ENCODE results near the gene RARA.

Gene RARA

DNA sequence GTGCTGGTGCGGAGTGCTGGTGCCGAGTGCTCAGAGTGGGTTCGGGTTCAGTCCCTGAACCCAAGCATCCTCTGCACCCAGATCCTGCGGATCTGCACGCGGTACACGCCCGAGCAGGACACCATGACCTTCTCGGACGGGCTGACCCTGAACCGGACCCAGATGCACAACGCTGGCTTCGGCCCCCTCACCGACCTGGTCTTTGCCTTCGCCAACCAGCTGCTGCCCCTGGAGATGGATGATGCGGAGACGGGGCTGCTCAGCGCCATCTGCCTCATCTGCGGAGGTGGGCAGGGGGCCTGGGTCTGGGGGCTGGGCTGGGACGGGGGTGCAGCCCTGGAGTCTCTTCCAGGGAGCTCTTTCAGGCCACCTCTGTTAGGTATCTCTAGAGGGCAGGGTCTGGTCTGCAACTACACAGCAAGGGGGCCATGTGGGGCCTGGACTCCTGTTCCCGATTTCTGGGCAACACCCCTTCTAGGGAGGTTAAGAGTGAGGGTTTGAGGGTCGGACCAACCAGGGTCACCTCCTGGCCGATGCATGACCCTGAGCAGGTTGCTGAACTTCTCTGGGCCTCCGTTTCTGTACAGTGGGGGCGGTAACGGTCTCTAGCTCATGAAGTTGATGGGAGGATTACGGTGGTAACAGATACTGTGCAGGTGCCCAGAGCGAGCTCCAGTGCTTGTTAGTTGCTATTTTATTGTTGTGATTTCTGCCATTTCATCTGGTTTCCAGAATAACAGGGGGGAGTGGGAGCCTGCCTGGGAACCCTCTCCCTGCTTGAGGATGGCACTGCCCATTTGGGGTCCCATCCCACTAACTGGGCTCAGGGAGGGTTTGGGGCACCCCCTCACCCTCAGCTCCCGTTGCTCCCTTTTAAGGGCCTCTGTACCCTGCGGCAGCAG, 45.5 kb downstream of the RARA start:
- peaks cover 26% of the 10 kb centered on the region for H3K4me1 ChIP-seq (ENCODE audit: control insufficient read depth, insufficient read depth, low read length, poor library complexity, severe bottlenecking)
- 91 to 94% methylated on average over 25 to 29 of the region's 30 CpGs for WGBS, 2 experiments (ENCODE audit: insufficient coverage in 2 of 2)
- H3K9me3 ChIP-seq (ENCODE audit: control insufficient read depth, low read length), result no peaks in the 10 kb centered on the region
- H3K36me3 ChIP-seq (ENCODE audit: control insufficient read depth, insufficient read depth, low read length), result peaks cover 52% of the 10 kb centered on the region
- no peak overlapping the region for H3K4me3 ChIP-seq (ENCODE audit: extremely low read depth, insufficient read depth, low read length, poor library complexity, severe bottlenecking)
- H3K27ac ChIP-seq (ENCODE audit: low read depth, low read length, severe bottlenecking), result peak overlapping the region; percentile 16

DNA sequence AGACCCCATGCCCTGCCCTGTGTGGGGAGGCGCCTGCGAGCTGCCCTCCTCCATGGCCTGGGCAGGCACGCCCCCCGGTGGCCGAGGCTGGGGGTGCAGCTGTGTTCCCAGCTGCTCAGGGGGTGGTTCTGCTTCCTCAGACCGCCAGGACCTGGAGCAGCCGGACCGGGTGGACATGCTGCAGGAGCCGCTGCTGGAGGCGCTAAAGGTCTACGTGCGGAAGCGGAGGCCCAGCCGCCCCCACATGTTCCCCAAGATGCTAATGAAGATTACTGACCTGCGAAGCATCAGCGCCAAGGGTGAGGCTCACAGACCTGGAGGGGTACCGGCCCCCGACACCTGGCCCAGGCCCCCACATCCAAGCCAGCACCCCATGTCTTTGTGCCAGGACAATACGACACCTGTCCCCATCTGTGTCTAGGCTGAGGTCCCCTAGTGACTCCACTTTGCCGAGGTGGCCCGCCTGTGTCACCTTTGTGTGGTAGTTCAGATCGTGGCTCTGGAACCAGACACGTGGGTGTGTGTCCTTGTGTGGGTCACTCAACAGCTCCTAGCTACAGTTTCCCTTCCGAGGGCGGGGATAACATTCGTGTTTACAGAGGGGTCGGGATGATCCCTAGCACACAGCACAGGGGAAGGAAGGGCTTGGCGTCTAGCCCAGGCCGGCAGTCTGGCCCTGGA, 46.3 kb downstream of the RARA start:
- H3K9me3 ChIP-seq (ENCODE audit: control insufficient read depth, low read length), result no peaks in the 10 kb centered on the region
- H3K27ac ChIP-seq (ENCODE audit: low read depth, low read length, severe bottlenecking), result no peak overlapping the region
- H3K4me1 ChIP-seq (ENCODE audit: control insufficient read depth, insufficient read depth, low read length, poor library complexity, severe bottlenecking), result peaks cover 18% of the 10 kb centered on the region
- peaks cover 46% of the 10 kb centered on the region for H3K36me3 ChIP-seq (ENCODE audit: control insufficient read depth, insufficient read depth, low read length)
- no peak overlapping the region for H3K4me3 ChIP-seq (ENCODE audit: extremely low read depth, insufficient read depth, low read length, poor library complexity, severe bottlenecking)
- 62 to 69% methylated on average over 27 to 28 of the region's 29 CpGs for WGBS, 2 experiments (ENCODE audit: insufficient coverage in 2 of 2)

DNA sequence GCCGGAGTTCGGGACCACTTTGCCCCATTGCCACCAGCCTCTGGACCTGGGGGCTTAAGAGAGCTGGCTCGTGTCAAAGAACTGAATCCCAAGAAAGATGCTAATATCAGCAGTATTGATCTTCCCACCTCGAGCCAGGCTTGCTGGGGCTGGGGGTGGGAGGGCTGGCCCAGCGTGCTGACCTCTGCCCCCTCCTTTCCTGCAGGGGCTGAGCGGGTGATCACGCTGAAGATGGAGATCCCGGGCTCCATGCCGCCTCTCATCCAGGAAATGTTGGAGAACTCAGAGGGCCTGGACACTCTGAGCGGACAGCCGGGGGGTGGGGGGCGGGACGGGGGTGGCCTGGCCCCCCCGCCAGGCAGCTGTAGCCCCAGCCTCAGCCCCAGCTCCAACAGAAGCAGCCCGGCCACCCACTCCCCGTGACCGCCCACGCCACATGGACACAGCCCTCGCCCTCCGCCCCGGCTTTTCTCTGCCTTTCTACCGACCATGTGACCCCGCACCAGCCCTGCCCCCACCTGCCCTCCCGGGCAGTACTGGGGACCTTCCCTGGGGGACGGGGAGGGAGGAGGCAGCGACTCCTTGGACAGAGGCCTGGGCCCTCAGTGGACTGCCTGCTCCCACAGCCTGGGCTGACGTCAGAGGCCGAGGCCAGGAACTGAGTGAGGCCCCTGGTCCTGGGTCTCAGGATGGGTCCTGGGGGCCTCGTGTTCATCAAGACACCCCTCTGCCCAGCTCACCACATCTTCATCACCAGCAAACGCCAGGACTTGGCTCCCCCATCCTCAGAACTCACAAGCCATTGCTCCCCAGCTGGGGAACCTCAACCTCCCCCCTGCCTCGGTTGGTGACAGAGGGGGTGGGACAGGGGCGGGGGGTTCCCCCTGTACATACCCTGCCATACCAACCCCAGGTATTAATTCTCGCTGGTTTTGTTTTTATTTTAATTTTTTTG, 47.1 kb downstream of the RARA start:
- Histone ChIP-seq H3K36me3 (ENCODE audit: control insufficient read depth, insufficient read depth, low read length) (peaks cover 46% of the 10 kb centered on the region), H3K9me3 (ENCODE audit: control insufficient read depth, low read length) (no peaks in the 10 kb centered on the region), H3K27ac (ENCODE audit: low read depth, low read length, severe bottlenecking) (no peak overlapping the region), H3K4me1 (ENCODE audit: control insufficient read depth, insufficient read depth, low read length, poor library complexity, severe bottlenecking) (peaks cover 12% of the 10 kb centered on the region), H3K4me3 (ENCODE audit: extremely low read depth, insufficient read depth, low read length, poor library complexity, severe bottlenecking) (no peak overlapping the region)
- WGBS, 2 experiments (ENCODE audit: insufficient coverage in 2 of 2), result 89 to 94% methylated on average over 17 to 24 of the region's 33 CpGs

DNA sequence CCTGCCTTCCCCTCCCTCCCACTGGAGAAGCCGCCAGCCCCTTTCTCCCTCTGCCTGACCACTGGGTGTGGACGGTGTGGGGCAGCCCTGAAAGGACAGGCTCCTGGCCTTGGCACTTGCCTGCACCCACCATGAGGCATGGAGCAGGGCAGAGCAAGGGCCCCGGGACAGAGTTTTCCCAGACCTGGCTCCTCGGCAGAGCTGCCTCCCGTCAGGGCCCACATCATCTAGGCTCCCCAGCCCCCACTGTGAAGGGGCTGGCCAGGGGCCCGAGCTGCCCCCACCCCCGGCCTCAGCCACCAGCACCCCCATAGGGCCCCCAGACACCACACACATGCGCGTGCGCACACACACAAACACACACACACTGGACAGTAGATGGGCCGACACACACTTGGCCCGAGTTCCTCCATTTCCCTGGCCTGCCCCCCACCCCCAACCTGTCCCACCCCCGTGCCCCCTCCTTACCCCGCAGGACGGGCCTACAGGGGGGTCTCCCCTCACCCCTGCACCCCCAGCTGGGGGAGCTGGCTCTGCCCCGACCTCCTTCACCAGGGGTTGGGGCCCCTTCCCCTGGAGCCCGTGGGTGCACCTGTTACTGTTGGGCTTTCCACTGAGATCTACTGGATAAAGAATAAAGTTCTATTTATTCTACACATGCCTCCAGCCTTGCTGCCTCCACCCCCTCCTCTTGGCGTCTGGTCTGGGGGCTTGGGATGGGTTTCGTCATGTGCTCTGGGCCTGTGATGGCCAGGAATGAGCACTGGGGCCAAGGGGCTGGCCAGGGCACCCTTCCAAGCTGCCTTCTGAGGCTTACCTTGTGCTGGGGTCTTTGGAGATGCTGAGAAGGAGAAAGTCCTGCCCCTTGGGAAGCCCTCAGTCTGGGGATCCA, 48.3 kb downstream of the RARA start:
- no peak overlapping the region for H3K4me3 ChIP-seq (ENCODE audit: extremely low read depth, insufficient read depth, low read length, poor library complexity, severe bottlenecking)
- H3K9me3 ChIP-seq (ENCODE audit: control insufficient read depth, low read length), result no peaks in the 10 kb centered on the region
- H3K27ac ChIP-seq (ENCODE audit: low read depth, low read length, severe bottlenecking), result no peak overlapping the region
- WGBS, 2 experiments (ENCODE audit: insufficient coverage in 2 of 2), result 90 to 93% methylated on average over 4 to 5 of the region's 19 CpGs
- H3K4me1 ChIP-seq (ENCODE audit: control insufficient read depth, insufficient read depth, low read length, poor library complexity, severe bottlenecking), result peaks cover under 1% of the 10 kb centered on the region
- peaks cover 39% of the 10 kb centered on the region for H3K36me3 ChIP-seq (ENCODE audit: control insufficient read depth, insufficient read depth, low read length)

DNA sequence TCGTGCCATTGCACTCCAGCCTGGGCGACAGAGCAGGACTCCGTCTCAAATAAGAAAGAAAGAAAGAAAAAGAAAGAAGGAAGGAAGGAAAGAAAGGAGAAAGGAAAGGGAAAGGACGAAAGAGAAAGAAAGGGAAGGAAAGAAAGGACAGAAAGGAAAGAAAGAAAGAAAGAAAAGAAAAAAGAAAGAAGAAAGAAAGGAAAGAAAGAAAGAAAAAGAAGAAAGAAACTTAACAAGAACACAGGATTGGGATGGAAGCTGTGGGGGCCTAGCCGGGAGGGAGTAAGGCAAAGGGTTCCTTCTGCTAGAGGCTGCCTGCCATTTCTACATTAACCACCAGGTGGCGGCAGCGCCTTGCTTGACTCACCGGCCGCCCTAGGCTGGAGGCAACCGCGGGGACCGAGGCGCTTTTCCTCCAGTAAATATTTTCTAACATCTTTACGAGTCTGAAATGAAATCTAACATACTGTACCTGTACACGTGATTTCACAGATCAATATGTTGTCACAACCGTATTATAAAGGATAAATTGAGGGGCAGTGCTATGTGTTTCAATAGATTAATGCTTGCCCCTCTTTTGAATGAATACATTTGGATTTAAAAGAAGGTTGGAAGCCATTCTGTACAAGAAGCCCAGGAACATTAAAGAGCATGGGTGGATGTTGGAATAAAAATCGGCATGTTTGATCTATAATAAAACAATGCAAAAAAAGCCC, 49.5 kb downstream of the RARA start:
- H3K4me3 ChIP-seq (ENCODE audit: extremely low read depth, insufficient read depth, low read length, poor library complexity, severe bottlenecking), result no peak overlapping the region
- 37 to 51% methylated on average over 6 to 8 of the region's 17 CpGs for WGBS, 2 experiments (ENCODE audit: insufficient coverage in 2 of 2)
- H3K27ac ChIP-seq (ENCODE audit: low read depth, low read length, severe bottlenecking), result no peak overlapping the region
- no peaks in the 10 kb centered on the region for H3K9me3 ChIP-seq (ENCODE audit: control insufficient read depth, low read length)
- peaks cover 27% of the 10 kb centered on the region for H3K36me3 ChIP-seq (ENCODE audit: control insufficient read depth, insufficient read depth, low read length)
- H3K4me1 ChIP-seq (ENCODE audit: control insufficient read depth, insufficient read depth, low read length, poor library complexity, severe bottlenecking), result no peaks in the 10 kb centered on the region

DNA sequence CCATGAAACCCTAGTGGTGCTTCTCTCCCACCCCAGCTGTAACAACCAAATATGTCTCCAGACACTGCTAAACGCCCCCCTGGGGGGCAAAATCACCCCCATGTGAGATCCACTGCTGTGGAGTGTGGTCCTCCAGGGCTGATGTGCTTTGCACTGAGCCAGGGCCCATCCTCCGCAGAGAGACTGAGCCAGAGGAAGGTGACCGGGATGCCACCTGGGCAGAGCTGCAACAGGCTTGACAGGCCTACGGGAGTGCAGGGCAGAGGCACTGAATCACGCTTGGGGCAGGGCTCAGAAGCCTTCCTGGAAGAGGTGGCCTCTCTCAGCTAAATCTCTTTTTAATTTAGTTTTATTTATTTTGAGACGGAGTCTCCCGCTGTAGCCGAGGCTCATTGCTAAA, 51.1 kb downstream of the RARA start:
- H3K4me3 ChIP-seq (ENCODE audit: extremely low read depth, insufficient read depth, low read length, poor library complexity, severe bottlenecking), result no peak overlapping the region
- no peaks in the 10 kb centered on the region for H3K4me1 ChIP-seq (ENCODE audit: control insufficient read depth, insufficient read depth, low read length, poor library complexity, severe bottlenecking)
- H3K9me3 ChIP-seq (ENCODE audit: control insufficient read depth, low read length), result no peaks in the 10 kb centered on the region
- H3K36me3 ChIP-seq (ENCODE audit: control insufficient read depth, insufficient read depth, low read length), result peaks cover 13% of the 10 kb centered on the region
- WGBS, 2 experiments (ENCODE audit: insufficient coverage in 2 of 2), result 77 to 84% methylated on average over 5 of the region's 8 CpGs
- no peak overlapping the region for H3K27ac ChIP-seq (ENCODE audit: low read depth, low read length, severe bottlenecking)

DNA sequence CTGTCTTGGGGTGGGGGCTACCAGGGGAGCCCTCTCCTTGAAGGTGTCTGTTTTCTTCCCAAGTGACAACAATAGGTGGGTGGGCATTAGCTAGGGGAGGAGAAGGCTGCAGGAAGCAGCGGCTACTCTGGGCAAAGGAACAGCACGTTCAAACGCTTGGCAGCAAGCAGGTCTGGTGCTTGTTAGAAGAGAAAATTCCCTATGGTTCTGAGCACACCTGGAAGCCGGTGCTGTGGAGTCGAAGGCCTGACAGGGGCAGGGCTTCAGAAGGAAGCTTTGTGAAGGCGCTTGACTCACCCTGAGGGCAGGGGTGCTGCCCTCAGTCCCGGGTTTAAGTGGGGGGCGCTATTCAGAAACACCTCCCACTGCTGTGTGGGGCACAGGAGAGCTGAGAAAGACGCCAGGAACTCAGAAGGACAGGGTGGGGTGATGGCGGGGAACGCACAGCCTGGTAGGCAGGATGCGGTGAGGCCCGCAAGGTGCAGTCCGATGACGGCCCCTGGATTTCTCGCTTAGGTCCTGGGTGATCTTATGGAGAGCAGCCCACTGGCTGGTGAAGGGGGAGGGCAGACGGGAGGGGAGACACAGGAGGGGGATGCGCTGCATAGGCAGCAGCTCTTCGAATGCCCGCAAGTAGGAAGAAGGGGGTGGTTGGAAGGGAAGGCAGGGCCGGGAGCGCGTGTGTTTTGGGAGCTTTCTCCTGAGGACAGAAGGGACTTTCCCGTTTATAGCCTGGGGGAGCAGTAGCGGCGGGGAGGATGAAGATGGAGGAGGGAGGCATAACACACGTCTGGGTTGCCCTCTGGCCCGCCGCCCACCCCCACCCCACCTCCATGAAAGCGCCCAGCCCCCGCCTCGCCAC, 52.3 kb downstream of the RARA start:
- no peaks in the 10 kb centered on the region for H3K9me3 ChIP-seq (ENCODE audit: control insufficient read depth, low read length)
- 64 to 66% methylated on average over 19 to 24 of the region's 32 CpGs for WGBS, 2 experiments (ENCODE audit: insufficient coverage in 2 of 2)
- no peaks in the 10 kb centered on the region for H3K4me1 ChIP-seq (ENCODE audit: control insufficient read depth, insufficient read depth, low read length, poor library complexity, severe bottlenecking)
- H3K4me3 ChIP-seq (ENCODE audit: extremely low read depth, insufficient read depth, low read length, poor library complexity, severe bottlenecking), result no peak overlapping the region
- H3K36me3 ChIP-seq (ENCODE audit: control insufficient read depth, insufficient read depth, low read length), result peaks cover 2% of the 10 kb centered on the region
- no peak overlapping the region for H3K27ac ChIP-seq (ENCODE audit: low read depth, low read length, severe bottlenecking)

DNA sequence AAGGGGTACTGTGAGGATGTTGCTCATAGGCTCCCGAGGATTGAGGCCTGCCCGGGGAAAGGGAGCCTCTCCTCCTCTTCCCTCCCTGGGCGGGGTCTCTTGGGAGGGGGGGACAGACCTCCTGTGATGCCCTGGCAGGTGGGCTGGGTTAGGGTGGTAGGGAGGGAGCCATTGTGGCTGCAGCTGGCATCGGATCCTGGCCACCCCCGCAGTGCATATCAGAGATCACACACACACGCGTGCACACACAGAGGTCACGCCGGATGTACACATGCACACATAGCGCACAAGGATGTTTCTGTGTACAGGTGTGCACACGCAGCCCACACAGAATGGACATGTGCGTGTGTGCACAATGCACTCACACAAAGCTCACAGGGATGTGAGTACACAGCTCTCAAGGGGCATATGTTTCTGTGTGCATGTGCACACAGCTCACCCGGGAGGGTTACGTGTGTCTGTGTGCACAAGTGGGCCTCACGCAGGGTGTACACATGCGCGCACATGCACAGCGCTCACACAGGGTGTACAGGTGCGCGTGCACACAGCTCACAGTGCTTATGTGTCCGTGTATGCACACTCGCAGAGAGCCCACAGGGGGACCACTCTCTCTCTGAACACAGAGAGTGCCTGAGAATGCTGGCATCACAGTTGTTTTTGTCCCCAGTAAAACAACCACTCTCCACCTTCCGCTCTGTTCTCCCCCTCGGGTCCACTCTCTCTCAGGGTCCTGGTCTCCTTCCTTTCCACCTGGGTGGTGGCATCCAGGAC, 53.1 kb downstream of the RARA start:
- peak overlapping the region; percentile 51 for H3K4me3 ChIP-seq (ENCODE audit: extremely low read depth, insufficient read depth, low read length, poor library complexity, severe bottlenecking)
- no peak overlapping the region for H3K27ac ChIP-seq (ENCODE audit: low read depth, low read length, severe bottlenecking)
- 81 to 83% methylated on average over 21 of the region's 24 CpGs for WGBS, 2 experiments (ENCODE audit: insufficient coverage in 2 of 2)
- no peaks in the 10 kb centered on the region for H3K36me3 ChIP-seq (ENCODE audit: control insufficient read depth, insufficient read depth, low read length)
- H3K4me1 ChIP-seq (ENCODE audit: control insufficient read depth, insufficient read depth, low read length, poor library complexity, severe bottlenecking), result no peaks in the 10 kb centered on the region
- H3K9me3 ChIP-seq (ENCODE audit: control insufficient read depth, low read length), result no peaks in the 10 kb centered on the region
